Activated naive CD8-positive, alpha-beta T cell treated with anti-CD3 and anti-CD28 coated beads, Interleukin-2, amount 10 ng/mL, durations not matched to agents 7 days and 5 days (primary cell): Measurements from ENCODE around the gene EBI3. TPM values are rescaled to one million over a fixed set of nuclear protein-coding genes. Genes with fewer than 3 reads are reported as not detected.
"Not testable (repeated sequence)": the region's sequence is repeated elsewhere in the genome, so short reads cannot be mapped to it uniquely, and the experiment has no call there.

Source experiments
- ATAC-seq: fragments of 150-1000 bp; cut with Tn5 transposase; one replicate; pipeline ENCODE4 v1.10.0; 2021; ENCODE audit warnings: low read depth, moderate library complexity
- POLR2A ChIA-PET: fragments of 350-600 bp; sonication (Branson Sonifier 250); formaldehyde crosslinking; loops from one replicate; lab custom pipeline; 2021; ENCODE audit warnings: antibody characterized with exemption; lab: Charles Lee
- DNase-seq: peaks from one replicate; pipeline ENCODE4 v3.0.0; 2021
- H3K27ac Mint-ChIP-seq: one replicate; pipeline ENCODE4 v1.8.0; 2022; ENCODE audit warnings: mild to moderate bottlenecking, mixed read lengths
- H3K27me3 Mint-ChIP-seq: one replicate; pipeline ENCODE4 v1.8.0; 2022; ENCODE audit warnings: mild to moderate bottlenecking, moderate library complexity, mixed read lengths
- H3K36me3 Mint-ChIP-seq: one replicate; pipeline ENCODE4 v1.8.0; 2021; ENCODE audit warnings: mild to moderate bottlenecking, mixed read lengths
- H3K4me1 Mint-ChIP-seq: one replicate; pipeline ENCODE4 v1.8.0; 2021; ENCODE audit warnings: mixed read lengths
- H3K4me3 Mint-ChIP-seq: one replicate; pipeline ENCODE4 v1.8.0; 2022; ENCODE audit warnings: mild to moderate bottlenecking, moderate library complexity, mixed read lengths
- H3K9me3 Mint-ChIP-seq: one replicate; pipeline ENCODE4 v1.8.0; 2021; ENCODE audit warnings: mixed read lengths
- total RNA-seq, 2 experiments: library from RNA; stranded (reverse); gene quantifications; one replicate each; pipeline ENCODE4 v1.2.3, GENCODE V29; 2021

The EBI3 gene
- total RNA-seq, 2 experiments from 2014 or later = 0.33 to 0.34 TPM

- H3K27ac Mint-ChIP-seq = no peak overlapping the region
- H3K36me3 Mint-ChIP-seq = no peaks in the 10 kb centered on the region
- no peak overlapping the region for H3K4me3 Mint-ChIP-seq
- H3K27me3 Mint-ChIP-seq = no peaks in the 10 kb centered on the region
- ATAC-seq = no peak
- POLR2A ChIA-PET = interaction anchor here (0.6 kb wide), 1 partner anchor 192 kb away, joined by 5 read pairs; no protein-coding TSS in a partner anchor
- H3K9me3 Mint-ChIP-seq = peaks cover 5% of the 10 kb centered on the region
- H3K4me1 Mint-ChIP-seq = no peaks in the 10 kb centered on the region
- no peak for DNase-seq
Observed at GRCh38 chr19:4213116-4213515, 16.2 kb upstream of the EBI3 start.

- no peak for DNase-seq
- POLR2A ChIA-PET = no interaction called here
- H3K9me3 Mint-ChIP-seq = peaks cover 5% of the 10 kb centered on the region
- no peaks in the 10 kb centered on the region for H3K36me3 Mint-ChIP-seq
- no peaks in the 10 kb centered on the region for H3K27me3 Mint-ChIP-seq
- ATAC-seq = no peak
- no peak overlapping the region for H3K4me3 Mint-ChIP-seq
- no peaks in the 10 kb centered on the region for H3K4me1 Mint-ChIP-seq
- H3K27ac Mint-ChIP-seq = no peak overlapping the region
Observed at GRCh38 chr19:4215807-4216206, 13.5 kb upstream of the EBI3 start.

- Mint-ChIP-seq H3K27me3 (no peaks in the 10 kb centered on the region), H3K9me3 (peaks cover 5% of the 10 kb centered on the region), H3K27ac (peak overlapping the region; percentile 12), H3K4me1 (no peaks in the 10 kb centered on the region), H3K36me3 (no peaks in the 10 kb centered on the region), H3K4me3 (no peak overlapping the region)
- no peak for ATAC-seq
- POLR2A ChIA-PET = no interaction called here
- DNase-seq = no peak
Observed at GRCh38 chr19:4216846-4217245, 12.5 kb upstream of the EBI3 start.

GRCh38 chr19:4217429-4218264 lies 11.7 kb upstream of the EBI3 start:
- Mint-ChIP-seq H3K27me3 (no peaks in the 10 kb centered on the region), H3K9me3 (peaks cover 5% of the 10 kb centered on the region), H3K27ac (no peak overlapping the region), H3K36me3 (no peaks in the 10 kb centered on the region), H3K4me1 (no peaks in the 10 kb centered on the region), H3K4me3 (no peak overlapping the region)
- ATAC-seq (no peak), DNase-seq (no peak)
- POLR2A ChIA-PET = no interaction called here

GRCh38 chr19:4218523-4218922 lies 10.8 kb upstream of the EBI3 start:
- H3K27me3 Mint-ChIP-seq, ATAC-seq, H3K4me3 Mint-ChIP-seq, H3K36me3 Mint-ChIP-seq, H3K27ac Mint-ChIP-seq, POLR2A ChIA-PET, DNase-seq, H3K9me3 Mint-ChIP-seq, H3K4me1 Mint-ChIP-seq: not testable (repeated sequence)

- no peaks in the 10 kb centered on the region for H3K27me3 Mint-ChIP-seq
- no peaks in the 10 kb centered on the region for H3K4me1 Mint-ChIP-seq
- DNase-seq = no peak
- POLR2A ChIA-PET = no interaction called here
- H3K4me3 Mint-ChIP-seq = no peak overlapping the region
- peaks cover 5% of the 10 kb centered on the region for H3K9me3 Mint-ChIP-seq
- no peaks in the 10 kb centered on the region for H3K36me3 Mint-ChIP-seq
- no peak overlapping the region for H3K27ac Mint-ChIP-seq
- ATAC-seq = no peak
Observed at GRCh38 chr19:4220188-4220587, 9.1 kb upstream of the EBI3 start.

- H3K36me3 Mint-ChIP-seq = no peaks in the 10 kb centered on the region
- H3K27ac Mint-ChIP-seq = no peak overlapping the region
- POLR2A ChIA-PET = no interaction called here
- no peaks in the 10 kb centered on the region for H3K27me3 Mint-ChIP-seq
- H3K4me3 Mint-ChIP-seq = no peak overlapping the region
- no peaks in the 10 kb centered on the region for H3K4me1 Mint-ChIP-seq
- DNase-seq = no peak
- no peaks in the 10 kb centered on the region for H3K9me3 Mint-ChIP-seq
- ATAC-seq = no peak
Observed at GRCh38 chr19:4224470-4224869, 4.9 kb upstream of the EBI3 start.

- Mint-ChIP-seq H3K36me3 (no peaks in the 10 kb centered on the region), H3K4me3 (no peak overlapping the region), H3K9me3 (no peaks in the 10 kb centered on the region), H3K27me3 (no peaks in the 10 kb centered on the region), H3K4me1 (no peaks in the 10 kb centered on the region), H3K27ac (no peak overlapping the region)
- POLR2A ChIA-PET = interaction anchor here (0.7 kb wide), 1 partner anchor 85 kb away, joined by 3 read pairs; no protein-coding TSS in a partner anchor
- DNase-seq (no peak), ATAC-seq (no peak)
Observed at GRCh38 chr19:4225885-4226284, 3.4 kb upstream of the EBI3 start.

GRCh38 chr19:4227771-4228170 lies 1.6 kb upstream of the EBI3 start:
- Mint-ChIP-seq H3K4me1 (no peaks in the 10 kb centered on the region), H3K36me3 (no peaks in the 10 kb centered on the region)

GRCh38 chr19:4228765-4229178 lies 551 bp upstream of the EBI3 start:
- ATAC-seq (no peak), DNase-seq (no peak)
- POLR2A ChIA-PET = no interaction called here
- Mint-ChIP-seq H3K36me3 (no peaks in the 10 kb centered on the region), H3K27ac (no peak overlapping the region), H3K4me1 (peaks cover 4% of the 10 kb centered on the region), H3K27me3 (no peaks in the 10 kb centered on the region), H3K4me3 (no peak overlapping the region), H3K9me3 (no peaks in the 10 kb centered on the region)

More at GRCh38 chr19:4227771-4228170, 1.6 kb upstream of the EBI3 start:
- Mint-ChIP-seq H3K9me3 (no peaks in the 10 kb centered on the region), H3K4me3 (no peak overlapping the region), H3K27ac (no peak overlapping the region), H3K27me3 (no peaks in the 10 kb centered on the region)
- DNase-seq = no peak
- ATAC-seq = no peak
- POLR2A ChIA-PET = no interaction called here

GRCh38 chr19:4230237-4230636 lies 914 bp downstream of the EBI3 start:
- H3K4me1 Mint-ChIP-seq, H3K4me3 Mint-ChIP-seq, DNase-seq, H3K9me3 Mint-ChIP-seq, ATAC-seq, H3K36me3 Mint-ChIP-seq, H3K27me3 Mint-ChIP-seq, POLR2A ChIA-PET, H3K27ac Mint-ChIP-seq: not testable (repeated sequence)

GRCh38 chr19:4231521-4231920 lies 2.2 kb downstream of the EBI3 start:
- H3K9me3 Mint-ChIP-seq, ATAC-seq, H3K27ac Mint-ChIP-seq, H3K27me3 Mint-ChIP-seq, H3K4me1 Mint-ChIP-seq, H3K4me3 Mint-ChIP-seq, DNase-seq, H3K36me3 Mint-ChIP-seq: not testable (repeated sequence)
- POLR2A ChIA-PET = interaction anchor here (0.7 kb wide), 1 partner anchor 111 kb away, joined by 6 read pairs; no protein-coding TSS in a partner anchor

GRCh38 chr19:4232139-4232538 lies 2.8 kb downstream of the EBI3 start:
- ATAC-seq, H3K4me3 Mint-ChIP-seq, H3K27me3 Mint-ChIP-seq, H3K4me1 Mint-ChIP-seq, H3K27ac Mint-ChIP-seq, H3K36me3 Mint-ChIP-seq, DNase-seq, H3K9me3 Mint-ChIP-seq: not testable (repeated sequence)
- POLR2A ChIA-PET = interaction anchor here (0.6 to 0.7 kb wide), 3 partner anchors 34 to 485 kb away, joined by 3 to 6 read pairs (median 4); no protein-coding TSS in a partner anchor
